Hepatocyte (in vitro differentiated cells): ENCODE results near the gene PMM1. TPM values are rescaled to one million over a fixed set of nuclear protein-coding genes. Genes with fewer than 3 reads are reported as not detected.
"Not testable (repeated sequence)": the region's sequence is repeated elsewhere in the genome, so short reads cannot be mapped to it uniquely, and the experiment has no call there.

Experiments
- DNase-seq: peaks from one replicate; pipeline ENCODE4 v3.0.0-alpha.2; 2016; ENCODE audit warnings: low spot score
- H2AFZ ChIP-seq: fragments of 200-600 bp; sonication (generic); 2 replicates; pipeline ENCODE4 v1.6.0; 2016; ENCODE audit warnings: antibody characterized with exemption, mild to moderate bottlenecking
- H3K27ac ChIP-seq: fragments of 200-600 bp; sonication (generic); 2 replicates; pipeline ENCODE4 v1.5.1; 2016; ENCODE audit warnings: mild to moderate bottlenecking
- H3K27me3 ChIP-seq: fragments of 200-600 bp; sonication (generic); 2 replicates; pipeline ENCODE4 v1.6.1; 2016
- H3K36me3 ChIP-seq: fragments of 200-600 bp; sonication (generic); replicated peaks from 2 replicates; pipeline ENCODE4 v1.5.1; 2016; ENCODE audit warnings: low read depth; ENCODE audit not compliant: insufficient read depth
- H3K4me1 ChIP-seq: fragments of 200-600 bp; sonication (generic); 2 replicates; pipeline ENCODE4 v1.5.1; 2016; ENCODE audit warnings: mild to moderate bottlenecking, moderate library complexity; ENCODE audit not compliant: insufficient read depth
- H3K4me2 ChIP-seq: fragments of 200-600 bp; sonication (generic); 2 replicates; pipeline ENCODE4 v1.6.0; 2016
- H3K4me3 ChIP-seq: fragments of 200-600 bp; sonication (generic); 2 replicates; pipeline ENCODE4 v1.5.1; 2016; ENCODE audit warnings: mild to moderate bottlenecking
- H3K79me2 ChIP-seq: fragments of 200-600 bp; sonication (generic); 2 replicates; pipeline ENCODE4 v1.6.0; 2017; ENCODE audit warnings: mild to moderate bottlenecking
- H3K9me2 ChIP-seq: fragments of 200-600 bp; sonication (generic); replicated peaks from 2 replicates; pipeline ENCODE4 v1.6.0; 2017; ENCODE audit warnings: mild to moderate bottlenecking; ENCODE audit not compliant: insufficient read depth
- H3K9me3 ChIP-seq: fragments of 200-600 bp; sonication (generic); 2 replicates; pipeline ENCODE4 v1.5.1; 2016; ENCODE audit warnings: low read depth, mild to moderate bottlenecking
- H4K20me1 ChIP-seq: fragments of 200-600 bp; sonication (generic); 2 replicates; pipeline ENCODE4 v1.6.0; 2016; ENCODE audit warnings: mild to moderate bottlenecking; ENCODE audit not compliant: insufficient read depth, poor library complexity, severe bottlenecking
- CTCF ChIP-seq: fragments of 200-600 bp; sonication (generic); IDR thresholded peaks from 2 replicates; pipeline ENCODE4 v1.5.1; 2016; ENCODE audit warnings: antibody characterized with exemption, mild to moderate bottlenecking; ENCODE audit not compliant: poor library complexity
- EZH2 ChIP-seq: fragments of 200-600 bp; sonication (generic); IDR thresholded peaks from 2 replicates; pipeline ENCODE4 v1.6.1; 2016; ENCODE audit warnings: antibody characterized with exemption, mild to moderate bottlenecking, borderline replicate concordance
- EZH2phosphoT487 ChIP-seq: fragments of 200-600 bp; sonication (generic); IDR thresholded peaks from one replicate; pipeline ENCODE4 v1.6.1; 2018; ENCODE audit warnings: antibody characterized with exemption, mild to moderate bottlenecking, low read depth, moderate library complexity; ENCODE audit not compliant: unreplicated experiment, severe bottlenecking
- WGBS: methylation state at CpG from one replicate; pipeline ENCODE4 v1.1.6; 2016; ENCODE audit warnings: low lambda C conversion rate; ENCODE audit errors: missing lambda C conversion rate; 5-methylcytosine and 5-hydroxymethylcytosine counted together
- polyA plus RNA-seq: library from polyadenylated mRNA; unstranded; fragments of >200 nt; fragmentation: Nextera tagmentation; extraction: Ambion mirVana; gene quantifications from 2 replicates; pipeline ENCODE4 v1.2.1, GENCODE V29; 2016
- total RNA-seq: library from RNA; depleted of rRNA; stranded (reverse); fragments of >200 nt; gene quantifications from 2 replicates; pipeline ENCODE4 v1.2.3, GENCODE V29; 2014

The PMM1 gene
- total and polyA plus RNA-seq, 2 experiments from 2014 or later = 36.5 to 68.7 TPM

- no peaks in the 10 kb centered on the region for H4K20me1 ChIP-seq
- no peak overlapping the region for H3K27ac ChIP-seq
- H3K27me3 ChIP-seq = no peaks in the 10 kb centered on the region
- H3K36me3 ChIP-seq = no peaks in the 10 kb centered on the region
- no peak overlapping the region for H3K4me2 ChIP-seq
- WGBS = 97% methylated on average over 15 of the region's 15 CpGs
- H3K4me3 ChIP-seq = no peak overlapping the region
- DNase-seq = no peak
- H3K9me3 ChIP-seq = no peaks in the 10 kb centered on the region
- H2AFZ ChIP-seq = no peak overlapping the region
- no peaks in the 10 kb centered on the region for H3K4me1 ChIP-seq
- no peaks in the 10 kb centered on the region for H3K79me2 ChIP-seq
- TF ChIP-seq EZH2 (no peak), EZH2phosphoT487 (no peak), CTCF (no peak)
- H3K9me2 ChIP-seq = no peaks in the 10 kb centered on the region
Observed at GRCh38 chr22:41575533-41575932, 14.1 kb downstream of the PMM1 start.

GRCh38 chr22:41574847-41575381 is 14.7 kb downstream of the PMM1 start:
- no peaks in the 10 kb centered on the region for H3K27me3 ChIP-seq
- no peak overlapping the region for H3K27ac ChIP-seq
- H4K20me1 ChIP-seq = no peaks in the 10 kb centered on the region
- no peak for DNase-seq
- WGBS = 96% methylated on average over 26 of the region's 26 CpGs
- no peaks in the 10 kb centered on the region for H3K9me3 ChIP-seq
- no peaks in the 10 kb centered on the region for H3K36me3 ChIP-seq
- no peak overlapping the region for H3K4me2 ChIP-seq
- H3K9me2 ChIP-seq = no peaks in the 10 kb centered on the region
- H3K79me2 ChIP-seq = no peaks in the 10 kb centered on the region
- TF ChIP-seq EZH2 (no peak), EZH2phosphoT487 (no peak), CTCF (no peak)
- no peak overlapping the region for H3K4me3 ChIP-seq
- H3K4me1 ChIP-seq = no peaks in the 10 kb centered on the region
- H2AFZ ChIP-seq = no peak overlapping the region

GRCh38 chr22:41573677-41574076 is 16.0 kb downstream of the PMM1 start:
- no peaks in the 10 kb centered on the region for H3K4me1 ChIP-seq
- H3K27me3 ChIP-seq = no peaks in the 10 kb centered on the region
- H3K9me3 ChIP-seq = no peaks in the 10 kb centered on the region
- H3K27ac ChIP-seq = no peak overlapping the region
- no peaks in the 10 kb centered on the region for H3K9me2 ChIP-seq
- no peak for TF ChIP-seq CTCF
- no peak for TF ChIP-seq EZH2phosphoT487
- TF ChIP-seq EZH2 = no peak
- H2AFZ ChIP-seq = no peak overlapping the region
- no peaks in the 10 kb centered on the region for H4K20me1 ChIP-seq
- no peak overlapping the region for H3K4me3 ChIP-seq
- WGBS = 92% methylated on average over 11 of the region's 11 CpGs
- no peak overlapping the region for H3K4me2 ChIP-seq
- H3K79me2 ChIP-seq = no peaks in the 10 kb centered on the region
- H3K36me3 ChIP-seq = no peaks in the 10 kb centered on the region
- DNase-seq = no peak

- WGBS = 98% methylated on average over 3 of the region's 3 CpGs
Observed at GRCh38 chr22:41572305-41572704, 17.3 kb downstream of the PMM1 start.

More at GRCh38 chr22:41572305-41572704, 17.3 kb downstream of the PMM1 start:
- H3K4me3 ChIP-seq, H3K4me2 ChIP-seq, H3K4me1 ChIP-seq, H3K9me3 ChIP-seq, H3K27ac ChIP-seq, H2AFZ ChIP-seq, DNase-seq, H3K79me2 ChIP-seq, H3K36me3 ChIP-seq, H3K27me3 ChIP-seq, H3K9me2 ChIP-seq, H4K20me1 ChIP-seq: not testable (repeated sequence)
